ENCODE data around the gene MEGF8.

The MEGF8 gene

GRCh38 chr19:42360787-42361544 lies 35.5 kb downstream of the MEGF8 start:
- DNase-seq, result no peak

DNA sequence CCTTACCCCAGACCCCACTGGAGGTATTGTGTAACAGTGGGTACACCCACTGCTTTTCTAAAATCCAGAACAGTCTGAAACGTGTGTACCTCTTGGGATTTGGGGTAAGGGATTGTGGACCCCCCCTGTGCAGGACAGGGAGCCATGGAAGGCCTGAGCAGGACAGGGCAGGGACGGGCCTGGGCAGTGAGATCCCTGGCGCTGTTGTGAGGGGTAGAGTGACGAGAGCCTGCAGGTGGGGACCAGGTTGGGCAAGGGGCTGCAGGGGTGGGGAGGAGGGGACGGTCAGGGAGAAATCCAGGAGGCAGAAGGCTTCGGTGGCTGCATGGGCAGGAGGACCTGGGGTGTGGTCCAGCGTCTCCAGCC lies 36.1 kb downstream of the MEGF8 start:
- no peak for DNase-seq

- DNase-seq, result no peak
These were observed 36.9 kb downstream of the MEGF8 start for GRCh38 chr19:42362342-42362741.

DNA sequence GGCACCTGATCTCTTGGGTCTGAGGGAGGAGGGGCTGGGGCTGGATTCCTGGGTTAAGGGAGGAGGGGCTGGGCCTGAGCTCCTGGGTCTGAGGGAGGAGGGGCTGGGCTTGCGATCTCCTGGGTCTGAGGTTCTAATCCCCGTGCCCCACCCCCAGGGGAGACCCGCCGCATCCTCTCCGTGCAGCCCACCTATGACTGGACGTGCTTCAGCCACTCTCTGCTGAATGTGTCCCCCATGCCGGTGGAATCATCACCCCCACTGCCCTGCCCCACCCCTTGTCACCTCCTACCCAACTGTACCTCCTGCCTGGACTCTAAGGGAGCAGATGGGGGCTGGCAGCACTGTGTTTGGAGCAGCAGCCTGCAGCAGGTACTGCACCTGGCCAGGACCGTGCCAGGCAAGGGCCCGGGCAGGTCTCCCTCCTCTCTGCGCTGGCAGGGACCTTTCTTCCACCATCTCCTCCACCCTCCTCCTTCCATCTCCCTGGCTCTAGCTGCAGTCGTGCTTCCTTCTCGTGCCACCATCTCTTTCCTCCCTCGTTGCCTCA lies 37.5 kb downstream of the MEGF8 start:
- DNase-seq, result no peak

DNA sequence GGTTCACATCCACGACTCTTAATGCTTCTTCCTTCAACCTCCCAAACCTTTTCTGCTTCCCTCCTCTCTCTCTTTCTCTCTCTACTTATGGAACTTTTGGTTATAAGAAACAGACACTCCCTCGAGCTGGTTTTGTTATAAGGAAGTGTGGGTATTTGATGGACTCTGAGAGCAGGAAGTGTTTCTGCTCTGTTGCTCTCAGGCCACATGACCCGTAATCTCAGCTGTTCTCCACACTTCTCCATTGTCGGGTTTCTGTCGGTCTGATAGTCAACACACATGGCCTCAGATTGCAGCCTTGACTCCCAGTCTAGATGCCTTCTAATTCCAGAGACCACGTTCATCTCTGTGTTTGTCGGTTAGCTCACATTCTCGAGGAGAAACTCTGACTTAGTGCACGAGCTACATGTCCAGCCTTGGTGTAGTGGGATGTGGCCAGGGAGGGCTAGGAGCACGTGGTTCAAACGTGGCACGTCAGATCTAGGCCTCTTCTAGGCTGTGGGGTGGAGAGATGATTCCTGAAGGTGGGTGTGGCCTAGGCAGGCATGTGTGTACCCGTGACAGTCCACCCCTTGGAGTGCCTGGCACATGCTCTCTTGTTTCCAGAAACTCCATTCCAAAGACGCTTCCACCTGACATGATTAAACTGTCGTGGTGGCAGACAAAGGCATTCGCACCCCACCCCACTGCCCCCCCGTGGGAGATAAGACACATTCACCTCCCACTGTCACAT lies 38.3 kb downstream of the MEGF8 start:
- DNase-seq, result no peak

DNA sequence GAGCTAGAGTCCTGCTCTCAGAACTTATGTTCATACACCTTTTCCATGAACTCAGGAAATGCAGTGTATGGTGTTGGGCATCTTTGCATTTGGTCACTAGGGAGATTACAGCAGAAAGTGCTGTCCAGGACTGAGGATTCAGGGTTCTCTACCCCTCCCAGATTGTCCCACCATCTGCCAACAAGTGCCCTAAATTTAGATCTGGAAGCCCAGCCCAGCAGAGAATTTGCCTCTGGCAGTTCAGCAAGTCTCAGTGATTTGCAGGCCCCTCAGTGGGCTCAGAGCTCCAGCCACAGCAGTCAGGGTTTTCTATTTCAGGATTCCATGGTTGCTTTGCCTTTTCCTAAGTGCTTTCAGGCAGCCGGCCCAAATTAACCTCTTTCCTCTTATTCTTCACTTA lies 41.2 kb downstream of the MEGF8 start:
- no peak for DNase-seq

GRCh38 chr19:42367929-42368328 lies 42.5 kb downstream of the MEGF8 start:
- DNase-seq, result no peak

- no peak for DNase-seq
These were observed 42.9 kb downstream of the MEGF8 start for GRCh38 chr19:42368360-42368759.

DNA sequence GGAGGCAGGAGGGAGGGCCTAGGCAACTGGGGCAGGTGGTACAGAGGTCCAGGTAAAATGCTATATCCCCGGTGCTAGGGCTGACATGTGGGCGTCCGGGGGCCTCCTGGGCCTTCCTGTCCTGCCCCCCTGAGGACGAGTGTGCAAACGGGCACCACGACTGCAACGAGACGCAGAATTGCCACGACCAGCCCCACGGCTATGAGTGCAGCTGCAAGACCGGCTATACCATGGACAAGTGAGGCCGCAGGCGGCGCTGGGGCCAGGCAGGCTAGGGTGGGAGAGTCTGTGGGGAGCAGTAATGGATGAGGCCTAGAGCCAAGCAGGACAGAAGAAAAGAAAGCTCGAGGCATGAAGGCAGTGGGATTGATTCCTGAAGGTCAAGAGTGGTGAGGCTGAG lies 43.3 kb downstream of the MEGF8 start:
- DNase-seq, result no peak

- no peak for DNase-seq
These were observed 44.1 kb downstream of the MEGF8 start for GRCh38 chr19:42369433-42370067.

GRCh38 chr19:42370068-42370520 lies 44.7 kb downstream of the MEGF8 start:
- no peak for DNase-seq

GRCh38 chr19:42370626-42371175 lies 45.3 kb downstream of the MEGF8 start:
- no peak for DNase-seq

GRCh38 chr19:42374826-42375376 lies 49.5 kb downstream of the MEGF8 start:
- no peak for DNase-seq

- no peak for DNase-seq
These were observed 50.2 kb downstream of the MEGF8 start for GRCh38 chr19:42375415-42376176.

- DNase-seq, result no peak
These were observed 50.7 kb downstream of the MEGF8 start for GRCh38 chr19:42376177-42376555.

GRCh38 chr19:42378225-42379215 lies 53.1 kb downstream of the MEGF8 start:
- no peak for DNase-seq

- DNase-seq, result no peak
These were observed 54.7 kb downstream of the MEGF8 start for GRCh38 chr19:42380155-42380554.

DNA sequence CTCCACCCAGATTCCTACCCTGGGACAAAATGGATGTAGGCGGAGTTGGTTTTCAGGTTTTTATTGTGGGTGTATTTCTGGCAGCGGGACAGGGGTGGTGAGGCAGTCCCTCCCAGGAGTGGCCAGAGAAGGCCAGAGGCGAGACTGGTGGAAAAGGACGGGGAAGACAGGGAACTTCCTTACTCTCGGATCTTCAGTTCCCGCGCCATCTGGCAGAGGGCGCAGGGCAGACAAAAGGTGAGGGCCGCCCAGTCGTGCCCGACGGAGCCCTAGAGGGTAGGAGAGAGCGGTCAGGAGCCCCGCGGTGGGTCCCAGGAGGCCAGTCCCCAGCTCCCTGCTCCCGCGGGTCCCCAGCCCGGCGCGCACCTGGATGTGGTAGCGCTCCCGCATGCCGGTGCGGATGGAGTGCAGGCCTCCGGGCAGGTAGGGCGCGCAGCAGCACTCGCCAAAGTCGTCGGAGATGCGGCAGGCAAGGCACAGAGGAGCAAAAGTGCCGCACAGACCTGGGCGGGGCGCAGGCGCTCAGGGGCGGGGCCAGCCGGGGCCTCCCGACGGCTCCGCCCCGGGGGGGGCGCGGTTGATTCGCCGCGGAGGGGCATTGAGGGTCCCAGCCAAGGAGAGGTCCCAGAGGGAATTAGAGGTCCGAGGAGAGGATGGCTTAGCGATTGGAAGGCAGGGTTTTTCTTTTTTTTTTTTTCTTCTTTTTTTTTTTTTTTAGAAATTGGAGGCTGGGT lies 61.7 kb downstream of the MEGF8 start:
- peak; percentile 88 for DNase-seq

- DNase-seq, result no peak
These were observed 63.5 kb downstream of the MEGF8 start for GRCh38 chr19:42388851-42389489.

GRCh38 chr19:42389899-42390298 lies 64.5 kb downstream of the MEGF8 start, which contains the start of gene CNFN:
CNFN (minus strand) TSS chr19:42390297; CDS start chr19:42389037, 1,260 bp downstream.
- DNase-seq, result no peak

Data from activated CD8-positive, alpha-beta memory T cell treated with anti-CD3 and anti-CD28 coated beads for 24 hours (primary cell).